Right lobe of liver (tissue), 6 donors: ENCODE measurements around the gene SH3RF3. TPM values are rescaled to one million over a fixed set of nuclear protein-coding genes. Genes with fewer than 3 reads are reported as not detected.

ENCODE experiments used
- ATAC-seq, 4 donors: fragments of 200-7000 bp; cut with Tn5 transposase; one replicate each; pipeline ENCODE4 v1.9.1; 2020; ENCODE audit warnings: mild to moderate bottlenecking in 4 of 4, moderate library complexity in 4 of 4
- DNase-seq, 3 donors: peaks; one replicate each; pipeline ENCODE4 v3.0.0-alpha.2; 2020
- H3K27ac ChIP-seq, 3 donors: fragments of 200-600 bp; one replicate each; pipeline ENCODE4 v1.8.0; 2022
- H3K27me3 ChIP-seq, 2 donors: fragments of 200-600 bp; one replicate each; pipeline ENCODE4 v1.8.0; 2022
- H3K36me3 ChIP-seq, 4 donors: fragments of 200-600 bp; sonication (generic) in 1 of 4; one replicate each; pipeline versions ENCODE4 v1.5.1 to v1.8.0; 2017 to 2022; ENCODE audit warnings: control low read depth in 1 of 4
- H3K4me1 ChIP-seq, 4 donors: fragments of 200-600 bp; sonication (generic) in 1 of 4; one replicate each; pipeline versions ENCODE4 v1.5.1 to v1.8.0; 2017 to 2022; ENCODE audit warnings: control low read depth in 1 of 4
- H3K4me3 ChIP-seq, 3 donors: fragments of 200-600 bp; one replicate each; pipeline ENCODE4 v1.8.0; 2022
- H3K9me3 ChIP-seq, 4 donors: fragments of 200-600 bp; sonication (generic) in 1 of 4; one replicate each; pipeline versions ENCODE4 v1.5.1 to v1.8.0; 2017 to 2022; ENCODE audit warnings: control low read depth in 1 of 4
- POLR2A ChIP-seq: fragments of 450-650 bp; IDR thresholded peaks from one replicate; pipeline ENCODE4 v1.6.1; 2017; ENCODE audit warnings: antibody characterized with exemption, mild to moderate bottlenecking
- WGBS: methylation state at CpG from one replicate; pipeline ENCODE4 v1.1.6; 2018; ENCODE audit warnings: low coverage, low lambda C conversion rate; ENCODE audit not compliant: insufficient coverage; ENCODE audit errors: missing lambda C conversion rate; 5-methylcytosine and 5-hydroxymethylcytosine counted together
- intact Hi-C, 2 donors: fragments of 100-400 bp; cut with DNase I; formaldehyde crosslinking; loops; one replicate each; pipeline versions ENCODE4 v1.11.2 to v1.14.1; 2022
- total RNA-seq, 6 experiments: library from RNA; depleted of rRNA in 2 of 6; stranded (reverse); fragments of >200 nt in 2 of 6; fragmentation: NEBNext Ultra II Directional in 3 of 6; extraction: Animal tissue kit (Norgen Biotek cat#: 25700) in 3 of 6; gene quantifications; one replicate each; pipeline versions ENCODE4 v1.1.0 to v1.2.4, GENCODE V29; 2016 to 2023
- TF ChIP-seq, protein P1 (sequence below), 4 donors: fragments of 200-600 bp in 3 of 4; fragments of 450-650 bp in 1 of 4; IDR thresholded peaks; one replicate each; pipeline versions ENCODE4 v1.5.1 to v1.8.0; 2016 to 2022; ENCODE audit warnings: antibody characterized with exemption in 4 of 4, mild to moderate bottlenecking in 2 of 4
- donor health status: DM: no; HTN: yes; CAD: no.
- donor health status: DM: no; HTN: no; CAD: no.
- donor health status: DM: no; HTN: no; CAD: no.
- donor health status: DM: no; HTN: yes; CAD: no.
- donor health status: DM: no; HTN: yes; CAD: no.

Gene SH3RF3
- total RNA-seq, 6 experiments from 2014 or later: 0.68 to 1.6 (median 1.2) TPM

GRCh38 chr2:109375656-109376055, 246.7 kb downstream of the SH3RF3 start:
- DNase-seq (peak in 1 of 3 donors; percentile 26), ATAC-seq (no peak)
- Histone ChIP-seq H3K9me3 (no peaks in the 10 kb centered on the region), H3K27me3 (no peaks in the 10 kb centered on the region), H3K27ac (no peak overlapping the region), H3K36me3 (no peaks in the 10 kb centered on the region), H3K4me3 (no peak overlapping the region), H3K4me1 (no peaks in the 10 kb centered on the region)
- WGBS: 14% methylated on average over 1 of the region's 7 CpGs
- TF ChIP-seq POLR2A: no peak
- TF ChIP-seq, protein P1, sequence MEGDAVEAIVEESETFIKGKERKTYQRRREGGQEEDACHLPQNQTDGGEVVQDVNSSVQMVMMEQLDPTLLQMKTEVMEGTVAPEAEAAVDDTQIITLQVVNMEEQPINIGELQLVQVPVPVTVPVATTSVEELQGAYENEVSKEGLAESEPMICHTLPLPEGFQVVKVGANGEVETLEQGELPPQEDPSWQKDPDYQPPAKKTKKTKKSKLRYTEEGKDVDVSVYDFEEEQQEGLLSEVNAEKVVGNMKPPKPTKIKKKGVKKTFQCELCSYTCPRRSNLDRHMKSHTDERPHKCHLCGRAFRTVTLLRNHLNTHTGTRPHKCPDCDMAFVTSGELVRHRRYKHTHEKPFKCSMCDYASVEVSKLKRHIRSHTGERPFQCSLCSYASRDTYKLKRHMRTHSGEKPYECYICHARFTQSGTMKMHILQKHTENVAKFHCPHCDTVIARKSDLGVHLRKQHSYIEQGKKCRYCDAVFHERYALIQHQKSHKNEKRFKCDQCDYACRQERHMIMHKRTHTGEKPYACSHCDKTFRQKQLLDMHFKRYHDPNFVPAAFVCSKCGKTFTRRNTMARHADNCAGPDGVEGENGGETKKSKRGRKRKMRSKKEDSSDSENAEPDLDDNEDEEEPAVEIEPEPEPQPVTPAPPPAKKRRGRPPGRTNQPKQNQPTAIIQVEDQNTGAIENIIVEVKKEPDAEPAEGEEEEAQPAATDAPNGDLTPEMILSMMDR (IDR thresholded peaks at IDR 0.05): no peak
- intact Hi-C loops: no loop called here

GRCh38 chr2:109376115-109376514, 247.1 kb downstream of the SH3RF3 start:
- H3K27me3 ChIP-seq: no peaks in the 10 kb centered on the region
- peak in 1 of 3 donors; percentile 28 for DNase-seq
- no peak for ATAC-seq
- H3K4me3 ChIP-seq: no peak overlapping the region
- H3K9me3 ChIP-seq: no peaks in the 10 kb centered on the region
- no peaks in the 10 kb centered on the region for H3K4me1 ChIP-seq
- WGBS: 40% methylated on average over 1 of the region's 7 CpGs
- no peaks in the 10 kb centered on the region for H3K36me3 ChIP-seq
- TF ChIP-seq, protein P1 (IDR thresholded peaks at IDR 0.05): no peak
- TF ChIP-seq POLR2A: no peak
- no peak overlapping the region for H3K27ac ChIP-seq
- intact Hi-C loops: no loop called here

GRCh38 chr2:109376796-109377495, 247.9 kb downstream of the SH3RF3 start:
- peak in 1 of 3 donors; percentile 36 for DNase-seq
- WGBS: 70% methylated on average over 11 of the region's 13 CpGs
- Histone ChIP-seq H3K9me3 (no peaks in the 10 kb centered on the region), H3K27me3 (no peaks in the 10 kb centered on the region), H3K36me3 (no peaks in the 10 kb centered on the region), H3K27ac (no peak overlapping the region), H3K4me1 (no peaks in the 10 kb centered on the region), H3K4me3 (no peak overlapping the region)
- intact Hi-C loops: no loop called here
- no peak for ATAC-seq
- TF ChIP-seq, protein P1 (IDR thresholded peaks at IDR 0.05): no peak
- TF ChIP-seq POLR2A: no peak

DNA sequence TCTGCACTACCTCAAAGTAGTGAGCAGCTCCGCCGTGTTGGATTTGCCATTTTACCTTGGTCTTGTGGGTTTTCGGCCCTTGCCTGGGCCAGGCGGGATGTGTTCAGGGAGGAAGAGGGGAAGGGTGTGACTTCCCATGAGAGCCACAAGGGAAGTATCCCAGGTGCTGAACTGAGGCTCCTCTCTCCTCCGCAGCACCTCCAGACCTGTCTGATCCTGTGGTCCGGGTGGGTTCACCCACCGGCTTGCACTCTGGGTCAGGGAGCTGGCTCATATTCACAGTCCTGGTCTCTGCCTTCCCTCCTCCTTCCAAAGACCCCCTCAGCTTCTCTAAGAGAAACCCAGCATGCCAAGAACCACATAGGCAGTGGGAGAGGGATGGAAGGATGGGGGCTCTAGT, 249.0 kb downstream of the SH3RF3 start:
- no peak for TF ChIP-seq POLR2A
- TF ChIP-seq, protein P1 (IDR thresholded peaks at IDR 0.05): no peak
- no peak for ATAC-seq
- intact Hi-C loops: no loop called here

More for the DNA sequence above, 249.0 kb downstream of the SH3RF3 start:
- H3K27me3 ChIP-seq: no peaks in the 10 kb centered on the region
- no peaks in the 10 kb centered on the region for H3K36me3 ChIP-seq
- H3K4me3 ChIP-seq: no peak overlapping the region
- H3K27ac ChIP-seq: no peak overlapping the region
- no peaks in the 10 kb centered on the region for H3K4me1 ChIP-seq
- WGBS: 54% methylated on average over 3 of the region's 7 CpGs
- peak in 1 of 3 donors; percentile 18 for DNase-seq
- H3K9me3 ChIP-seq: no peaks in the 10 kb centered on the region
